Measurements from ENCODE around the gene EPB41L4A.

EPB41L4A gene

GRCh38 chr5:112339761-112340160 is 79.3 kb downstream of the EPB41L4A start:
- Histone ChIP-seq H3K27ac (ENCODE audit: extremely low read depth, low read depth, low read length) (no peak overlapping the region), H3K4me1 (ENCODE audit: control insufficient read depth, insufficient read depth, low read length) (peaks cover 6% of the 10 kb centered on the region), H3K9me3 (ENCODE audit: control insufficient read depth, insufficient read depth, low read depth, low read length) (no peaks in the 10 kb centered on the region), H3K4me3 (ENCODE audit: low read depth, low read length) (no peak overlapping the region), H3K36me3 (ENCODE audit: control insufficient read depth in 2 of 2, insufficient read depth in 1 of 2, low read length in 2 of 2) (no peaks in the 10 kb centered on the region)
- TF ChIP-seq HOXA7 (CRISPR knock-in tag; IDR thresholded peaks at IDR 0.05; ENCODE audit: borderline replicate concordance) (no peak), ZNF426 (tag by site-specific recombination; IDR thresholded peaks at IDR 0.05) (no peak), PRDM2 (tag by site-specific recombination; IDR thresholded peaks at IDR 0.05; ENCODE audit: borderline replicate concordance) (no peak), ZNF211 (tag by site-specific recombination; IDR thresholded peaks at IDR 0.05; ENCODE audit: low read depth) (no peak), ZNF792 (tag by site-specific recombination; IDR thresholded peaks at IDR 0.05) (no peak), ZNF138 (tag by site-specific recombination; IDR thresholded peaks at IDR 0.05; ENCODE audit: borderline replicate concordance) (no peak), MEIS1 (CRISPR knock-in tag; IDR thresholded peaks at IDR 0.05; ENCODE audit: borderline replicate concordance) (no peak), PRDM6 (tag by site-specific recombination; IDR thresholded peaks at IDR 0.05) (no peak), ZSCAN30 (tag by site-specific recombination; IDR thresholded peaks at IDR 0.05) (no peak), ZNF214 (tag by site-specific recombination; IDR thresholded peaks at IDR 0.05; ENCODE audit: borderline replicate concordance) (no peak), ZBTB20 (tag by site-specific recombination; IDR thresholded peaks at IDR 0.05) (no peak), ZNF670 (tag by site-specific recombination; IDR thresholded peaks at IDR 0.05; ENCODE audit: low read depth) (no peak), ZNF433 (tag by site-specific recombination; IDR thresholded peaks at IDR 0.05; ENCODE audit: low read depth) (no peak), ZNF580 (tag by site-specific recombination; IDR thresholded peaks at IDR 0.05) (no peak), ZNF837 (tag by site-specific recombination; IDR thresholded peaks at IDR 0.05) (no peak), ZNF585B (tag by site-specific recombination; IDR thresholded peaks at IDR 0.05) (no peak)
- CTCF ChIA-PET, result no interaction called here
- POLR2A ChIA-PET, result no interaction called here

GRCh38 chr5:112338681-112339337 is 80.3 kb downstream of the EPB41L4A start:
- Histone ChIP-seq H3K4me1 (ENCODE audit: control insufficient read depth, insufficient read depth, low read length) (peaks cover 6% of the 10 kb centered on the region), H3K36me3 (ENCODE audit: control insufficient read depth in 2 of 2, insufficient read depth in 1 of 2, low read length in 2 of 2) (no peaks in the 10 kb centered on the region), H3K27ac (ENCODE audit: extremely low read depth, low read depth, low read length) (no peak overlapping the region), H3K9me3 (ENCODE audit: control insufficient read depth, insufficient read depth, low read depth, low read length) (no peaks in the 10 kb centered on the region), H3K4me3 (ENCODE audit: low read depth, low read length) (no peak overlapping the region)
- ChIA-PET CTCF (no interaction called here), POLR2A (no interaction called here)
- TF ChIP-seq ZNF777 (tag by site-specific recombination; IDR thresholded peaks at IDR 0.05; ENCODE audit: borderline replicate concordance) (no peak), TRIM28 (IDR thresholded peaks at IDR 0.05; ENCODE audit: borderline replicate concordance, low read length) (peak; percentile 72)

Measured in HEK293 (cell line).